Glutamatergic neuron (in vitro differentiated cells): ENCODE measurements around the gene EIF2S1. TPM values are rescaled to one million over a fixed set of nuclear protein-coding genes. Genes with fewer than 3 reads are reported as not detected.

Experiments
- DNase-seq: peaks from one replicate; pipeline ENCODE4 v3.0.0; 2022
- H3K27ac Mint-ChIP-seq: one replicate; pipeline ENCODE4 v1.8.0; 2020; ENCODE audit warnings: mild to moderate bottlenecking, mixed read lengths, inconsistent platforms; ENCODE audit not compliant: unreplicated experiment
- H3K27me3 Mint-ChIP-seq: one replicate; pipeline ENCODE4 v1.8.0; 2020; ENCODE audit warnings: mild to moderate bottlenecking, moderate library complexity, mixed read lengths, inconsistent platforms; ENCODE audit not compliant: unreplicated experiment
- H3K36me3 Mint-ChIP-seq: one replicate; pipeline ENCODE4 v1.8.0; 2020; ENCODE audit warnings: mild to moderate bottlenecking, mixed read lengths, inconsistent platforms; ENCODE audit not compliant: unreplicated experiment
- H3K4me1 Mint-ChIP-seq: one replicate; pipeline ENCODE4 v1.8.0; 2020; ENCODE audit warnings: mild to moderate bottlenecking, low read depth, mixed read lengths, inconsistent platforms; ENCODE audit not compliant: unreplicated experiment
- H3K4me3 Mint-ChIP-seq: one replicate; pipeline ENCODE4 v1.8.0; 2020; ENCODE audit warnings: mild to moderate bottlenecking, mixed read lengths, inconsistent platforms; ENCODE audit not compliant: unreplicated experiment
- H3K9me3 Mint-ChIP-seq: one replicate; pipeline ENCODE4 v1.8.0; 2020; ENCODE audit warnings: mild to moderate bottlenecking, moderate library complexity, mixed read lengths, inconsistent platforms; ENCODE audit not compliant: unreplicated experiment
- CTCF ChIP-seq: fragments of 200-600 bp; sonication (generic); IDR thresholded peaks from one replicate; pipeline ENCODE4 v1.5.0; 2021; ENCODE audit not compliant: partially characterized antibody, unreplicated experiment
- total RNA-seq: library from RNA; stranded (reverse); fragmentation: NEBNext Ultra II Directional; extraction: Animal tissue kit (Norgen Biotek cat#: 25700); gene quantifications from one replicate; pipeline ENCODE4 v1.2.1, GENCODE V29; 2021; ENCODE audit not compliant: unreplicated experiment

EIF2S1 gene
- total RNA-seq, 1 donor from 2014 or later = 68.2 TPM

- DNase-seq = no peak
- no peak for TF ChIP-seq CTCF
- no peaks in the 10 kb centered on the region for H3K36me3 Mint-ChIP-seq
- H3K4me1 Mint-ChIP-seq = no peaks in the 10 kb centered on the region
- no peak overlapping the region for H3K4me3 Mint-ChIP-seq
- peaks cover 5% of the 10 kb centered on the region for H3K27me3 Mint-ChIP-seq
- H3K27ac Mint-ChIP-seq = no peak overlapping the region
- H3K9me3 Mint-ChIP-seq = peaks cover 3% of the 10 kb centered on the region
Observed at GRCh38 chr14:67418401-67419191, 58.5 kb downstream of the EIF2S1 start.

- peaks cover 3% of the 10 kb centered on the region for H3K9me3 Mint-ChIP-seq
- peak; percentile 20 for TF ChIP-seq CTCF
- H3K27me3 Mint-ChIP-seq = peaks cover 5% of the 10 kb centered on the region
- H3K36me3 Mint-ChIP-seq = no peaks in the 10 kb centered on the region
- H3K4me1 Mint-ChIP-seq = no peaks in the 10 kb centered on the region
- no peak for DNase-seq
- H3K4me3 Mint-ChIP-seq = no peak overlapping the region
- H3K27ac Mint-ChIP-seq = no peak overlapping the region
Observed at GRCh38 chr14:67420102-67420739, 60.1 kb downstream of the EIF2S1 start.

GRCh38 chr14:67421356-67422224, 61.5 kb downstream of the EIF2S1 start:
- peaks cover 2% of the 10 kb centered on the region for H3K27me3 Mint-ChIP-seq
- TF ChIP-seq CTCF = no peak
- DNase-seq = no peak
- no peak overlapping the region for H3K27ac Mint-ChIP-seq
- peaks cover 1% of the 10 kb centered on the region for H3K9me3 Mint-ChIP-seq
- H3K4me3 Mint-ChIP-seq = no peak overlapping the region
- no peaks in the 10 kb centered on the region for H3K36me3 Mint-ChIP-seq
- no peaks in the 10 kb centered on the region for H3K4me1 Mint-ChIP-seq

GRCh38 chr14:67423424-67423823, 63.3 kb downstream of the EIF2S1 start:
- Mint-ChIP-seq H3K36me3 (no peaks in the 10 kb centered on the region), H3K4me3 (no peak overlapping the region), H3K27ac (no peak overlapping the region), H3K4me1 (no peaks in the 10 kb centered on the region), H3K9me3 (peaks cover 4% of the 10 kb centered on the region), H3K27me3 (peaks cover 2% of the 10 kb centered on the region)
- TF ChIP-seq CTCF = no peak
- no peak for DNase-seq
